Adrenal gland (tissue), 12 donors: ENCODE results near the gene SMARCD3. TPM values are rescaled to one million over a fixed set of nuclear protein-coding genes. Genes with fewer than 3 reads are reported as not detected.

Experiments used
- DNase-seq, 7 donors: peaks; one replicate each; pipeline ENCODE4 v3.0.0-alpha.2; 2019 to 2020
- H3K27ac ChIP-seq, 5 donors: fragments of 200-600 bp; sonication (generic) in 4 of 5; 1 replicate in 3 of 5; 2 replicates in 2 of 5; pipeline versions ENCODE4 v1.5.1 to v1.8.0; 2016 to 2020; ENCODE audit warnings: mild to moderate bottlenecking in 1 of 5
- H3K27me3 ChIP-seq: fragments of 200-600 bp; 2 replicates; pipeline ENCODE4 v1.8.0; 2021
- H3K36me3 ChIP-seq, 2 donors: fragments of 200-600 bp; replicated peaks in 1 of 2; 1 replicate in 1 of 2; 2 replicates in 1 of 2; pipeline versions ENCODE4 v1.5.1 to v1.8.0; 2018 to 2022
- H3K4me1 ChIP-seq, 2 donors: fragments of 200-600 bp; replicated peaks in 1 of 2; 1 replicate in 1 of 2; 2 replicates in 1 of 2; pipeline versions ENCODE4 v1.5.1 to v1.8.0; 2018 to 2021
- H3K4me3 ChIP-seq, 4 donors: fragments of 200-600 bp; sonication (generic) in 3 of 4; one replicate each; pipeline ENCODE4 v1.5.1; 2016 to 2018
- H3K9me3 ChIP-seq, 3 donors: fragments of 200-600 bp; sonication (generic) in 1 of 3; replicated peaks in 1 of 3; 1 replicate in 2 of 3; 2 replicates in 1 of 3; pipeline versions ENCODE4 v1.5.1 to v1.8.0; 2016 to 2021
- POLR2A ChIP-seq, 2 donors: fragments of 450-650 bp; IDR thresholded peaks; one replicate each; pipeline ENCODE4 v1.6.1; 2017; ENCODE audit warnings: antibody characterized with exemption in 2 of 2, mild to moderate bottlenecking in 2 of 2, moderate library complexity in 1 of 2
- WGBS, 4 donors: extraction: QIAGEN DNeasy Blood & Tissue Kit in 2 of 4; methylation state at CpG; one replicate each; pipeline versions ENCODE4 v1.1.5 to v1.1.7; 2013 to 2017; 5-methylcytosine and 5-hydroxymethylcytosine counted together
- intact Hi-C, 2 donors: fragments of 100-400 bp; cut with DNase I; formaldehyde crosslinking; loops; one replicate each; pipeline versions ENCODE4 v1.14.1 to v1.15.0; 2022 to 2023
- polyA plus RNA-seq, 3 donors: library from polyadenylated mRNA; stranded (reverse); fragments of 200-250 nt in 2 of 3; fragments of 350-450 nt in 1 of 3; fragmentation: Illumina TruSeq in 1 of 3; extraction: RNeasy Lipid Tissue Mini Kit (QIAGEN cat#74804) in 1 of 3; gene quantifications; one replicate each; pipeline ENCODE4 v1.2.3, GENCODE V29; 2013 to 2014
- total RNA-seq, 9 donors: library from RNA; depleted of rRNA in 4 of 9; stranded (reverse); fragments of >200 nt in 4 of 9; fragments of 120-200 nt in 1 of 9; fragmentation: NEBNext Ultra II Directional in 1 of 9; extraction: Animal tissue kit (Norgen Biotek cat#: 25700) in 1 of 9; gene quantifications; one replicate each; pipeline versions ENCODE4 v1.1.0 to v1.2.4, GENCODE V29; 2013 to 2023
- TF ChIP-seq, protein P1 (sequence below), 6 experiments: fragments of 450-650 bp in 4 of 6; fragments of 200-600 bp in 2 of 6; sonication (generic) in 1 of 6; IDR thresholded peaks; 1 replicate in 5 of 6; 2 replicates in 1 of 6; pipeline versions ENCODE4 v1.5.1 to v1.8.0; 2016 to 2021; ENCODE audit warnings: antibody characterized with exemption in 6 of 6, mild to moderate bottlenecking in 2 of 6, moderate library complexity in 1 of 6
- donor health status: healthy with polysubstance abuse.
- donor health status: Bipolar disorder and iron deficiency.
- donor health status: DM: yes; HTN: yes; CAD: no.
- donor health status: DM: no; HTN: no; CAD: no.
- donor health status: DM: no; HTN: no; CAD: no.
- donor health status: DM: yes; HTN: yes; CAD: no.

SMARCD3 gene
- total and polyA plus RNA-seq, 12 donors = 46.4 to 194 (median 109) TPM

GRCh38 chr7:151228024-151228866 is 20.2 kb downstream of the SMARCD3 start:
- WGBS, 4 donors = 50 to 64% (median 57%) methylated on average over 10 of the region's 10 CpGs
- TF ChIP-seq POLR2A (IDR thresholded peaks at IDR 0.05) = no peak
- TF ChIP-seq, protein P1, sequence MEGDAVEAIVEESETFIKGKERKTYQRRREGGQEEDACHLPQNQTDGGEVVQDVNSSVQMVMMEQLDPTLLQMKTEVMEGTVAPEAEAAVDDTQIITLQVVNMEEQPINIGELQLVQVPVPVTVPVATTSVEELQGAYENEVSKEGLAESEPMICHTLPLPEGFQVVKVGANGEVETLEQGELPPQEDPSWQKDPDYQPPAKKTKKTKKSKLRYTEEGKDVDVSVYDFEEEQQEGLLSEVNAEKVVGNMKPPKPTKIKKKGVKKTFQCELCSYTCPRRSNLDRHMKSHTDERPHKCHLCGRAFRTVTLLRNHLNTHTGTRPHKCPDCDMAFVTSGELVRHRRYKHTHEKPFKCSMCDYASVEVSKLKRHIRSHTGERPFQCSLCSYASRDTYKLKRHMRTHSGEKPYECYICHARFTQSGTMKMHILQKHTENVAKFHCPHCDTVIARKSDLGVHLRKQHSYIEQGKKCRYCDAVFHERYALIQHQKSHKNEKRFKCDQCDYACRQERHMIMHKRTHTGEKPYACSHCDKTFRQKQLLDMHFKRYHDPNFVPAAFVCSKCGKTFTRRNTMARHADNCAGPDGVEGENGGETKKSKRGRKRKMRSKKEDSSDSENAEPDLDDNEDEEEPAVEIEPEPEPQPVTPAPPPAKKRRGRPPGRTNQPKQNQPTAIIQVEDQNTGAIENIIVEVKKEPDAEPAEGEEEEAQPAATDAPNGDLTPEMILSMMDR (IDR thresholded peaks at IDR 0.05) = no peak
- peak overlapping the region in 4 of 5 donors; percentile 70 to 90 (median 86) for H3K27ac ChIP-seq
- H3K4me3 ChIP-seq = peak overlapping the region in 2 of 4 donors; percentile 36 to 76
- H3K4me1 ChIP-seq = peaks cover 23 to 41% of the 10 kb centered on the region in 2 donors
- H3K36me3 ChIP-seq = peaks cover 0 to 19% of the 10 kb centered on the region in 2 donors
- H3K9me3 ChIP-seq = no peaks in the 10 kb centered on the region
- no peaks in the 10 kb centered on the region for H3K27me3 ChIP-seq
- intact Hi-C loops = no loop called here
- DNase-seq = no peak

DNA sequence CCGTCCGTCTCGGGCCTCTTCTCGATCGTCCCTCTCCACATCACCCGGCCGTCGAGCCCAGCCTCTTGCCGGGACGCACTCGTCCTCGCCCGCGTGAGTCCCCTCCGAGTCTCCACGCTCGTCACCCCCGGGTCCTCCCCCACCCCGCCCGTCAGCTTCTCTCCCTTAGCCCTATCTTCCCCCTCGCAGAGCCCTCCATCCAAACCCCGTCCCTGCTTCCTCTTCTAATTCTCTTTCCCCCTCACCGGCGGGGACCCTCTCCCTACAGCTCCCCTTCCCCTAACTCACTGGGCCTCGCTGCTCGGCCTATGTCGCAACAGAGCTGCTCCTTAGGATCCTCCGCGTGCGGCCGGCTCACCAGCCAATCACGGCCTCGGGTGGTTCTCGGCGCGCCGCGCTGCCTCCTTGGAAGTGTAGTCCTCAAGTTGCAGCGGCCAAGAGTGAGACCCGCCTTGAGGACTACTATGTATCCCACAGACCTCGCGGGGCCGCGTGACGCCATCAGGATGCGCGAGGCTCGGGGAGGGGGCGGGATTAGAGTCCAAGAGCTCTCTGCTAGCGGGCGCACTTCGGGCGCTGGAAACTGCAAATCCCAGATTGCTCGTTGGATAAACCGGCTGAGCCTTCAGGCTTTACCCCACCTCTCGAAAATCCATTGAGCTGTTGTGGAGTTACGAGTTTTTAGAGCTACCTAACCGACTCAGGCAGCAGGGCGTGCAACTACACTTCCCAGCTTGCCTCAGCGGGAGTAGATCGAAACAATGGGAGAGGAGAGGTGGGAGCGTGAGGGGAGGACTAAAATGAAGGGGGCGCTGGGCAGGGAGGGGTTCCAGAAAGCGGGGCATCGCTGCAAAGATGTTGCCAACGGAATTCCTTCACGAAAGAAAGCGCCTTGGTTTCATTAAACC is 21.4 kb downstream of the SMARCD3 start, which contains the start of gene ABCF2:
Gene ABCF2, minus strand, starts transcription at position 331 of the 908 bp plus-strand sequence. CDS start 747 bp downstream, outside the sequence.
- intact Hi-C loops = no loop called here
- Histone ChIP-seq H3K4me3 (peak within 1 kb of the TSS; percentile 43 to 76 (median 68)), H3K9me3 (no peaks in the 10 kb centered on the region), H3K4me1 (peaks cover 22 to 40% of the 10 kb centered on the region in 2 donors), H3K27ac (peak within 1 kb of the TSS in 4 of 5 donors; percentile 70 to 90 (median 86)), H3K27me3 (no peaks in the 10 kb centered on the region), H3K36me3 (peaks cover 0 to 30% of the 10 kb centered on the region in 2 donors)
- DNase-seq = peak; percentile 99 to 100 (median 99)
- 0 to 1% (median 0%) methylated on average over 52 to 68 of the region's 68 CpGs for WGBS, 4 donors
- TF ChIP-seq POLR2A (IDR thresholded peaks at IDR 0.05) = peak in 1 of 2 donors; percentile 91
- TF ChIP-seq, protein P1 (IDR thresholded peaks at IDR 0.05) = peak in 1 of 6 experiments; percentile 15

GRCh38 chr7:151226560-151226874 is 22.0 kb downstream of the SMARCD3 start:
- Histone ChIP-seq H3K4me1 (peaks cover 18 to 36% of the 10 kb centered on the region in 2 donors), H3K4me3 (peak overlapping the region; percentile 14 to 76 (median 52)), H3K9me3 (no peaks in the 10 kb centered on the region), H3K36me3 (peaks cover 0 to 36% of the 10 kb centered on the region in 2 donors), H3K27ac (peak overlapping the region in 4 of 5 donors; percentile 34 to 90 (median 86)), H3K27me3 (no peaks in the 10 kb centered on the region)
- no peak for DNase-seq
- WGBS, 4 donors = 1 to 3% (median 2%) methylated on average over 11 to 15 of the region's 15 CpGs
- TF ChIP-seq, protein P1 (IDR thresholded peaks at IDR 0.05) = no peak
- TF ChIP-seq POLR2A (IDR thresholded peaks at IDR 0.05) = no peak
- intact Hi-C loops = no loop called here
